C1 segment of cervical spinal cord (tissue), 14 donors: Measurements from ENCODE around the gene PSMG2.
"Not testable (repeated sequence)": the region's sequence is repeated elsewhere in the genome, so short reads cannot be mapped to it uniquely, and the experiment has no call there.

Experiments
- DNase-seq, 14 donors: peaks; one replicate each; lab custom pipeline; 2025; lab: John Stamatoyannopoulos, UW

The PSMG2 gene

DNA sequence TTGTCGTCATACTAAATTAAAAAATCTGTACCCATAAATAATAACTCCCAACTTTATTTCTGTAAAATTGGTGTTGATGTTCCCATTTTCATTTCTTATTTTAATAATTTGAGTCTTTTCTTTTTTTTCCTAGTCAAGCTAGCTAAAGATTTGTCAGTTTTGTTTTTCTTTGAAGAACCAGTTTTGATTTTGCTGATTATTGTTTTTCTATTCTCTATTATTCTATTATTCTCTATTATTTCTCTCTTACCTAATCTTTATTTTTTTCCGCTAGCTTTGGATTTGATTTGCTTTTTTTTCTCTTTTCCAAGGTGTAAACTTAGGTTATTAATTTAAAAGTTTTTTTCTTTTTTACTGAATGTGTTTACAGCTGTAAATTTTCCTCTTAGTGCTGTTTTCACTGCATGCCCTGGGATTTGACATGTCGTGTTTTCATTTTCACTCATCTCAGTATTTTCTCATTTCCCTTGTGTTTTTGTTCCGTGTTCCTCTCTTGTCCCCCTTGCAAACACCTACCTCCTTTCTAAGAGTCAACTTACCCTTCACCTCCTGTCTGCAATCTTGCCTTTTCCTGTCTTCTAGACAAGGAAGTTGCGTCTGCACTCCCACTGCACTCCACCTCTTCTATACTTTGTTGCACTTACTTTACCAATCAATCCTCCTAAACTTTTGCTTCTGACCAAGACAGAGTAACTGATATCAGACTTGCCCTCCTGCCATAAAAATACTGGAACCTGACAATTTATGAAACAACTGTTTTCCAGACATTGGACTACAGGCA is 18.8 kb downstream of the PSMG2 start:
- DNase-seq = no peak

DNA sequence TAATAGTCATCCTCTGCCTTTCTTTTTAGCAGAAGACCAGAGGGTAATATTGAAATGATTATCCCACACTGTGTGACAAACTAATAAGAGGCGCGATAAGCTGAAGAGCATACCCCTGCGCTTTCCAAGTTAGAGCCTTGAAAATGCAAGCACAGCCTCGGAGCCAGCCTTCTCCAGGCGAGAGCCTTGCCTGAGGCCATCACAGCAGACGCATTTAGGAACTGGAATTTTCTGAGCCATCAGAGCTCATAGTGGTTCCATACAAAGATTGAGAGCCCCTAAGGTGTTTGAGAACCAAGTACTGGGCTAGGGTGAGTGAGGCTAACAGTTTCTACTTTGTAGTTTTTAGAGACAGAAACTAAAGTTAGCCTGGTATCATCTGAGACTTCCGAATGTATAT is 19.9 kb downstream of the PSMG2 start:
- DNase-seq = no peak

DNA sequence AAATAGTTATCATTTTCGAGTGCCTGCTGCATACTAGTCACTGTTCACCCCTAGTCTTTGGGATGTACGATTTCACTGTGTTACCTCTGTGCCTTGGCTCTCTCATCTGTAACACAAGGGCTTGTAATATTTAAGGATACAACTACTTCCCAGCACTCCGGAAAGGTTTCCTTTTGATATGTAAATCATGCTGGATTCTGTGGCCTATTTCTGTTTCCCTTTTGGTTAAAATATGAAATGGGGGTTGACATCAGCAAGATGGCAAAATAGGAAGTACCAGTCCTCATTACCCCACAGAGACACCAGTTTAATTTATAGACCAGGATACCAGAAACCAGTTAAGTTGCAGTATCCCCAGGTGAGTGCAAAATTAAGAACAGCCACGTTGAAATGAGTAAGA is 23.5 kb downstream of the PSMG2 start:
- DNase-seq = no peak

DNA sequence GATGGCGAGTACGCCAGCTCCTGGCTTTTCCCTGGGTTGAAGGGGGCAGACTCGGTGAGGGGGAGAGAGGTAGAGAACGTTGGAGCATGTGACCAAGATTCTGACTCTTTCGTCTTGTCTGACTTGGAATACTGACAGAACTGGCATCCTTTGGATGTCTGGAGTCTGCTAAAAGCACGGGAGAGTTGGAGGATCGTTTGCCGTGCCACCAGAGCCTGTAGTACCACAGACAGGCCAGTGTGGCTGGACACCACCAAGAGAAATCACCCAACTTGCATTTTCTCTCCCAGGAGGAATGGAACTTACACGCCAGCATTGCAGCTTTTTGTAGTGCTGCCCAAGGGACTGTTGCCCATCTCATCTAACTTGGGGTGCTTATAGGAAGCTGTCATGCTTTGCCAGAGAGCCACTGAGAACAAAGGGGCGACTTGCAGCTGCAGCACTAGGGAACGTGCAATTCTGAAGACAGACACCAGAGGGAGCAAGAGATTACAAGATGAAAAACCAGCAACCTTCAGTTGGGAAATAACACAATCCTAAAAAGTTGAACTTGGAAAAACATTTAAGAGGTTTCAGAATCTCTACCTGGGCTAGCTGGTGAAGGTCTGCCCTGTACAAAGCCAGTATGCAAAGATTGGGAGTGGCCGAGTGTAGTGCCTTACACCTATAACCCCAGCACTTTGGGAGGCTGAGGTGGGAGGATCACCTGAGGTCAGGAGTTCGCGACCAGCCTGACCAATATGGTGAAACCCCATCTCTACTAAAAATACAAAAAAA is 24.1 kb downstream of the PSMG2 start:
- peak in 13 of 14 donors; percentile 6 to 65 (median 32) for DNase-seq

DNA sequence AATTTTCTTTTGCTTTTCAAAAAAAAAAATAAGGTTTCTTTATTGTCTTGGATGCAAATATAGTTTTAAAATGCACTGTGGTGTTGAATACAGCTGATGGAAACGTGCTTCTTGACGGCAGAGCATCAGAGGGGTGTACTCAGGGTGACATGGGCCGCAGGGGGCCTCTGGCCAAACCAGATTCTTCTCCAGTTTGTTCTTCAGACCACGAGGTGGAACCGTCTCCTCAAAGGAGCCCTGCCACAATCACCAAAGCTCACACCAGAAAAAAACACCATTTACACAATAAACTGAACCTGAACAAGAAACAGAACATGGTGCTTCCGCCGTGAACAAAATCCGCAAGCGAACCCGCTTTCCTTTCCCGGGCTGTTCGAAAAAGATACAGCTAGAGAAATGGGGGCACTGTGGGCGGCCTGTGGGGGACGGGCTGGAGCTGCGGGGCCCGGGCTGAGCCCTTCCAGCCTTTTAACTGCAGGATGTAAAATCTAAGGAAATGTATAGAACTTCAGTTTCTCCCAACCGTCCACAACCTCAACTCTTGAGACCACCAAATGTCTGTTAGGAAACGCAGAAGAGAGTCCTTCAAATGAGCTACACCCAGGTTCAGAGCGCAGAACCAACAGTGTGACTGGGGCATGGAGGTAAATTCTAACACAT is 34.5 kb downstream of the PSMG2 start:
- no peak for DNase-seq

DNA sequence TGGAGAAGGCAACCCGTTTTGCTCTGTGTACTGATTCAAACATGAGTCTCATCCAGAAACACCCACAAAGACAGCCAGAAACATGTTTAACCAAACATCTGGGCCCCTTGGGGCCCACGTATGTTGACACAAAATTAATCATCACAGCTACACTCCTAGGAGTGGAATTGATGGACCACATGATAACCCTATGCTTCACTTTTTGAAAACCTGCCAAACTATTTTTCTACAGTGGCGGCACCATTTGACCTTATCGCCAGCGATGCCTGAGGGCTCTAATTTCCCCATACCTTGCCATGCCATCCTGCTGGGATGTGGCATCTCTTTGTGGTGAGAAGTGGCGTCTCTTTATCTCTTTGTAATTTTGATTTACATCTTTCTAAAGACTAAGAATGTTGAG is 38.5 kb downstream of the PSMG2 start:
- DNase-seq = no peak

DNA sequence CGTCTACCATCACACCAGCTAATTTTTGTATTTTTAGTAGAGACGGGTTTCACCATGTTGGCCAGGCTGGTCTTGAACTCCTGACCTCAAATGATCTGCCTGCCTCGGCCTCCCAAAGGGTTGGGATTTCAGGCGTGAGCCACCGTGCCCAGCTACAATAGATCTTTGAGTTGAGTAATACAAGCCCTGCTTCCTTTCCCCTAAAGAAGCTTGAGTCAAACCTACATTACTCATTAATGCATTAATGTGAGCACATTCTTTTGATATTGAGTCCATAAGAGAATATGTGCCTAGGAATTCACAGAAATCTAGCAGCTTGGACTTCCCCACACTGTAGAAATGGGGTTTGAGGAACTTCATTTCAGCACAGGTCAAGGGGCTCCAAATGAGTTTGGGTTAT is 39.6 kb downstream of the PSMG2 start:
- no peak for DNase-seq

DNA sequence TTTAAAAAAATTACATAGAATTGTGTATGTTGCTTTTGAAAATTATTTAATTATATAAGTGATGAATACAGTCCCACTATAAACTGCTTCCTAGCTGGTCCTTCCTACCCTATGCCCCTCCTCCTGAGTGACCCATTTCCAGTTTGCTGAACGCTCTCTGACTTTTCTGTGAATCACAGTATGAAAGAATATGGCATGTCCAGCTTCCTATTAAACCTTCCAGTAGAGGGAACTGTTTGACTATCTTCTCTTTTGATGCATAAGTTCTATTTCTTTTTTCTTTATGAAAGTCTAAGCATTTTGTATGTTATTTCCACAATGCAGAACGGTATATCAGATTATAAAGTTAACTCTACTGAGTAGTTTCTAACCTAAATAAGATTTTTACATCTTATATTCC is 41.3 kb downstream of the PSMG2 start:
- no peak for DNase-seq

DNA sequence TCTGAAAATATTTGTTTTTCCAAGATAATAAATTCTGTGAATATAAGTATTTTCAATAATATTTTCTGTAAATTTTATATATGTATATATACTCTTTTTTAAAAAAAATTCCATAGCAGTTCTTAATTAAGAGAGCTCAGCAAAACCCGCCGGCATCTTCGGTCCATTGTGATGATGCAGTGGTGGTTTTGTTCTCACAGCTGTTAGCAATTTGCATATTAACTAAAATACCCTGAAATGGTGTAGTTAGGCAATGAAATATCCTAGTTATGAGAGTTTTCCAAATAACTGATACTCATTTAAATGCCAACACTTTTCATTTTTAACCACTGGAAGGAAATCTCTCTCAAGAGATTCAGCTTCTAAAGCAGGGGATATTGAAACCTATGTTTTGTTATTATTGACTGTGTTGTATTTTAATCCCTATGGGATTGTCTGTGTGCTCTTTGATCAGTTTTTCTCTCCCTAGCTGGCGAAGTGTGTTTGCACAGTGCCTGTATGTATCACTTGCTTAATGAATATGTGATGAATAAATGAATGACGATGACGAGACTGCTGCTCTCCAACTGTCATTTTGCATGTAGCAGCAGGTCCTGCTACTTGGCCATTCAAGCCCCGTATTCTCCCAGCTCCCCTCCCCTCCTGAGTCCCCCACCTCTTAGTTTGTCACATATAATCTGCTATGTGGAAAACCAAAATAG is 42.4 kb downstream of the PSMG2 start:
- no peak for DNase-seq

DNA sequence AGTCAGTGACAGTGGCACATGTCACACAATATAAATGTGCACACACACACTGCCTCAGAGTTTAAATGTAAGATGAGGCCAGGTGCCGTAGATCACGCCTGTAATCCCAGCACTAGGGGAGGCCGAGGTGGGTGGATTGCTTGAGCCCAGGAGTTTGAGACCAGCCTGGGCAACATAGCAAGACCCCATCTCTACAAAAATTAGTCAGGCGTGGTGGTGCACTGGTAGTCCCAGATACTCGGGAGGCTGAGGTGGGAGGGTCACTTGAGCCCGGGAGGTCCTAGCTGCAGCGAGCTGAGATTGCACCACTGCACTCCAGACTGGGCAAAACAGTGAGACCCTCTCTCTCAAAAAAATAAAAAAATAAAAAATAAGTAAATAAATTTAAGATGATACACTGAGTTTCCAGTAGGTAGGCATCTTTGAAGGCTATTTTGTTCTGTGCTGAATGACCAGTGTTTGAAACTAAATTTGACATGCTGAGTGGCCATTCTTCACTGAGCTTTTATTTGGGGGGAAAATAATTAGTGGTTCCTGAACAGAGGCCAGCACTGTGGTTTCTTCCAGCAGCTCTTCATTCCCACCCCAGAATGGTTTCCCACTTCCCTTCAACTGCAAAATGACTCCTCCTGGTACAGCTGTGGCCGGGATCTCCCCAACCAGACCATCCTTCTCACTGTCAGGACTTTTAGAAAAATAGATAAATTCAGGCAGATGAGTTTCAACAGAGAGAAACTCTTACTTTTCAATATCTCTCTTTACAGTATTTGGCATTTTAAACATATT is 44.9 kb downstream of the PSMG2 start:
- DNase-seq = no peak

DNA sequence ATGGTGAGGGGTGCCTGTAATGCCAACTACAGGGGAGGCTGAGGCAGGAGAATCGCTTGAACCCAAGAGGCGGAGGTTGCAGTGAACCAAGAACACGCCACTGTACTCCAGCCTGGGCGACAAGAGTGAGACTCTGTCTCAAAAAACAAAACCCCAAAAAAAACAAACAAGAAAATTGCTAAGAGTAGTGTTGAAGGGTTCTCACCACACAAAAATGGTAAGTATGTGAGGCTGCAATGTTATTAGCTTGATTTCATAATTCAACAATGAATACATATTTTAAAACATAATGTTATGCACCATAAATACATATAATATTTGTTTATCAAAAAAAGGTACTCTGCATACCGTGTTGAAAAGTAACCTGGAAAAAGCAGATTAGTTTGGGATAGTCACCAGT is 45.8 kb downstream of the PSMG2 start:
- DNase-seq = no peak

DNA sequence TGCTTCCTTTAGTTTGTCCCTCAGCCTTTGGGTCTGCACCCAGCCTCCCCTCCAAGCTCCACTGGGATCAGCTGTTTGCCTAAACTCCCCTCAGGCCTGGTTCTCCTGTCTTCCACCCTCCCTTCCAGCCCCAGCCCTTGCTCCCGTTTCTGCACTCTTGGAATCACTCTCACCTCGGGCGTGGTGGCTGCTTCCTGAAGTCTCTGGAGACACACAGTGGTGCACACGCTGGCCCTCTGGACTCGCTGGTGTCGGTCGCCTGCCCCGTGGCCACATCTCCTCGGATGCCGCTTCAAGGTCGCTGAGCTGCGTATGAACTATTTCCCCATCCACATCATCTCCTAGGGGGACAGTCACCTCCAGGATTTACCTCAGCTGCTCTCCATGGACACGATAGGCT is 46.3 kb downstream of the PSMG2 start:
- DNase-seq = no peak

DNA sequence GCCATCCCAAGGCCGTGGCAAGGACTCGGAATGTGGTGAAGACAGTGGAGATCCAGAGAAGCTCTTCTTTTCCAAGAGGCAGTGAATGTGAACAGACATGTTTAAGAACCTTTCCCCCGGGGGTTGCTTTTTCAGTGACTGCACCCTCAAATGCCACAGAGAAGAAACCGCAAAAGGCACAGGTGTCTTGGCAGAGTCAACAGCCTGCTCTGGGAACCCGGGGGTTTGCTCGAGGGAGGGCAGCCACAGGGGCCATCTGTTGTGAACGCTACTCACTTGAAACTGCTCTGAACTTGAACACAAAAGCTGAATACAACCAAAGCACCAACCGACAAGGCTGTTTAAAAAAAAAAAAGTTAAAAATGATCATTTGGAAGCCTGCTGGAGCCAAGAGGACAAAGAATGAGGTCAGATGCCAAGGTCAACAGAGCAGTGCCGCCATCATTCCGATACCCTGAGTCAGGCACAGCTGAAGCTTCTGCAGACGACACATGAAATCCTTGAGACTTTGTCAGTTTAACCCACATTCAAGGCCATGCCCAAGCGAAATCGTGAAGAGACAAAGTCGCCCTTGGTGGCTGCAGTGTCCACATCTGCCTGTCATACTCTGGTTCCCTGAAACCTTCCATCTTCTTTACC is 47.4 kb downstream of the PSMG2 start:
- no peak for DNase-seq

DNA sequence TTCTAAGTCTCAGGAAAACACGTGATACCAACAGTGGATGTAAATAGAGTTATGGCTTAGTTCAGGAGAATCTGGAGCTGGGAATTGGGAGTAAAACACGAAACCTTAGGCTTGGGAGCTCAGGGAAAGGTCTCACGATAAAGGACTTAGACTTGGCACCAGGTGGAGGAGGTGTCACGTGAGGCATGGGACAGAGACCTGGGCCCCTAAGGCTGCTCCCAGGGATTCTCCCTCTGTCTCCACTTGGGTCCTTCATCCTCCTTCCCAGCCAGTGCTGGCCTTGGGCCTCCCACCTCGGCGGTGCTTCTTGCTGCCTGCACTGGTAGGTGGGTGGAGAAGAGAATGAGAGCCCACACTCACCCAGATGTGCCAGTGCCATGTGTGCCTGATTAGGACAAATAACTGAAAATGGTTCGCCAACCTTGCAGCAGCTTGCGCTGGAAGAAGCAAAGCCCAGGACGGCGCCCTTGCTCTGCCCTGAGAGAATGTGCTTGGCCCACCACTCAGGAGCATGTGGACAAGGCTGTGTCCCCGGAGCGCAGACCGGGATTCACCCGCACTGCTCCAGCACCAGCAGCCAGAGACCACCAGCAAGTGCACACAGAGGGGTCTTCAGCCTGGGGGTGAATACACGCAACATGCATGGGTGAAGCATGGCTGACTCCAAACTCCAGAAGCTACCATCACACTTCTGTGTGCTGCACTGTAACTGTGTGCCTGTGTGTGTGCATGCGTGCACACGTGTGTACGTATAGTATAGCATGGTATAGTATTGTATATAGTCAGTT is 48.1 kb downstream of the PSMG2 start:
- no peak for DNase-seq

DNA sequence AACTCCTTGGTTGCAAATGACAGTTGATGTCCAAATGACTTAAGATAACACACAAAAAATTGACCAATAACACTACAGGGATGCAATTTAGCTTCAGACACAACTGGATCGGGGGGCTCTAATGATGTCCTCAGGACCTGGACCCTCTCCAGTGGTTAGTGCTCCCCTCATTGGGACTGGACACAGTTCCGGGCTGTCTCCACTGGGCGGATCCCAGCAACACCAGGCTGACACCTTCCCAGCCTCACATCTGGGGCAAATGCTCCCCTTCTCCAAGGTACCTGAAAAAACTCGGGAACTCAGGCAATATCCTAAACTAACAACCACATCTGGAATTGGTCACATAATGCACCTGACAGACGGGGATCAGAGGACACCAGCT is 48.7 kb downstream of the PSMG2 start:
- DNase-seq = no peak

DNA sequence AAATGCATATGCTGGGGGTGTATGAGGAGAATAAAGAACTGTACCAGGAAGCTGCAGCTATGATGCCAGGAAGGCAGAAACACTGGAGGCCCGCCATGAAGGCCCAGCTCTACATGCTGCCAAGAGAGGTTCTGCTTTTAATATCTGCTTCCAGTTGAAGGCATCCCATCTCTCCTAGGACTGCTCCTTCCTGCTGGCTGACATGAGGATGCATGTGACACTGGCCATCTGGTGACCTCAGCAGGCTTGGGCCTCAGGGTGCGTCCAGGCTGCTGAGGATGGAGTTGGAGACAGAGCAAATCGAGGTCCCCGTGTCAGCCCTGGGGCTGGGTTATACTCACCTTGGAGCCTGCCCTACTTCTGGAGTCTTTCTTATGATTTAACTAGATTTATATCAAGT is 49.0 kb downstream of the PSMG2 start:
- DNase-seq = peak in 1 of 14 donors; percentile 26

DNA sequence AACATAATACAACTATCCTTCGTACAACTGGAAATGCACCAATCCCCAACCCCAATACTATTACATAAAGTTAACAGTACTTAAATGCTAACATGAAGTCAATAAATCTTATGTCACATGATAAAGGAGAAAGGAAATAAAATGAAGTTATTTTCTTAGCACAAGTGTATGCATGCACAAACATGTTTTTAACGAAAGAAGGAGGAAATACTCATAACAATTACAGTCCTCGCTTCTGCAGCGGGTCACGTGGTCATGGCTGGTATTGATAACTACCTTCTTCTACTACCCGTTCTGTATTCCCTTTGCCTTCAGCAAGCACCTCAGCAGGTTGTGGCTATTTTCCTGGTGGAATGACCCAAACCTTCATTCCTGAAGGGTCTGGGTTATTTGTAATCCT is 51.7 kb downstream of the PSMG2 start:
- DNase-seq = no peak

DNA sequence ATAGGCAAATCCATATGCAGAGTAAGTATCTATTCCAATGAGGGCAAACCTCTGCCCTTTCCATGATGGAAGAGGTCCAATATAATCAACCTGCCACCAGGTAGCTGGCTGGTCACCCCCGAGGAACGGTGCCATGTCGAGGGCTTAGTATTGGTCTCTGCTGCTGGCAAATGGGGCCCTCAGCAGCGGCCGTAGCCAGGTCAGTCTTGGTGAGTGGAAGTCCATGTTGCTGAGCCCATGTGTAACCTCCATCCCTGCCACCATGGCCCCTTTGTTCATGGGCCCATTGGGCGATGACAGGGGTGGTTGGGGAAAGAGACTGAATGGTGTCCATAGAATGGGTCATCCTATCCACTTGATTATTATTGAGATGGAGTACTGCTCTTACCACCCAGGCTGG is 52.8 kb downstream of the PSMG2 start:
- DNase-seq = not testable (repeated sequence)

DNA sequence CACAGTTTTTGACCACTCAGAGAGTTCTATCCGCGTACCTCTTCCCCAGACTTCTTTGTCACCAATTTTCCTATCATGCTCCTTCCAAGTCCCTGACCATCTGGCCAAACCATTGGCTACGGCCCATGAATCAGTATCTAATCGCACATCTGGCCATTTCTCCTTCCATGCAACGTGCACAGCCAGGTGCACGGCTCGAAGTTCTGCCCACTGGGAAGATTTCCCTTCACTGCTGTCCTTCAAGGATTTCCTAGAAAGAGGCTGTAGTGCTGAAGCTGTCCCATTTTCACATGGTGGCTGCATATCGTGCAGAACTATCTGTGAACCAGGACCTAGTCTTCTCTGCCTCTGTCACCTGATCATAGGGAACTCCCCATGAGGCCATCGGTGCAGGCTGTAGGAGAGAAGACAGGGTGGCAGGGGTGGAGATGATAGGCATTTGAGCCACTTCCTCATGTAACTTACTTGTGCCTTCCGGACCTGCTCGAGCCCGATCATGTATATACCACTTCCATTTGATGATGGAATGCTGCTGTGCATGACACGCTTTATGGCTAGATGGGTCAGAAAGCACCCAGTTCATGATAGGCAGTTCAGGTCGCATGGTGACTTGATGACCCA is 53.9 kb downstream of the PSMG2 start:
- DNase-seq = not testable (repeated sequence)
